ENCODE data around the gene NCKAP5.

NCKAP5 gene

GRCh38 chr2:132662732-132663131, 905.5 kb downstream of the NCKAP5 start:
- Histone ChIP-seq H3K36me3 (ENCODE audit: control insufficient read depth, insufficient read depth, low read length) (no peaks in the 10 kb centered on the region), H3K27me3 (replicated peaks; ENCODE audit: control insufficient read depth, insufficient read depth, low read length) (no peaks in the 10 kb centered on the region; the same call in none of the 2 replicates), H3K4me3 (replicated peaks; ENCODE audit: low read depth, low read length) (no peak overlapping the region)
- DNase-seq (ENCODE audit: extremely low read depth, insufficient read length): no peak
- no peak for TF ChIP-seq CTCF (IDR thresholded peaks at IDR 0.05; ENCODE audit: insufficient read depth, low read length, poor library complexity, severe bottlenecking)

GRCh38 chr2:132659331-132659730, 908.9 kb downstream of the NCKAP5 start:
- no peak for DNase-seq (ENCODE audit: extremely low read depth, insufficient read length)
- no peaks in the 10 kb centered on the region; the same call in 1 of the 2 replicates for H3K27me3 ChIP-seq (replicated peaks; ENCODE audit: control insufficient read depth, insufficient read depth, low read length)
- TF ChIP-seq CTCF (IDR thresholded peaks at IDR 0.05; ENCODE audit: insufficient read depth, low read length, poor library complexity, severe bottlenecking): no peak
- no peak overlapping the region for H3K4me3 ChIP-seq (replicated peaks; ENCODE audit: low read depth, low read length)
- H3K36me3 ChIP-seq (ENCODE audit: control insufficient read depth, insufficient read depth, low read length): no peaks in the 10 kb centered on the region

GRCh38 chr2:132656266-132656975, 911.8 kb downstream of the NCKAP5 start:
- no peak for DNase-seq (ENCODE audit: extremely low read depth, insufficient read length)
- no peak overlapping the region for H3K4me3 ChIP-seq (replicated peaks; ENCODE audit: low read depth, low read length)
- TF ChIP-seq CTCF (IDR thresholded peaks at IDR 0.05; ENCODE audit: insufficient read depth, low read length, poor library complexity, severe bottlenecking): no peak
- no peaks in the 10 kb centered on the region; the same call in 1 of the 2 replicates for H3K27me3 ChIP-seq (replicated peaks; ENCODE audit: control insufficient read depth, insufficient read depth, low read length)
- no peaks in the 10 kb centered on the region for H3K36me3 ChIP-seq (ENCODE audit: control insufficient read depth, insufficient read depth, low read length)

GRCh38 chr2:132654968-132655367, 913.3 kb downstream of the NCKAP5 start:
- Histone ChIP-seq H3K27me3 (replicated peaks; ENCODE audit: control insufficient read depth, insufficient read depth, low read length) (no peaks in the 10 kb centered on the region), H3K4me3 (replicated peaks; ENCODE audit: low read depth, low read length) (no peak overlapping the region), H3K36me3 (ENCODE audit: control insufficient read depth, insufficient read depth, low read length) (no peaks in the 10 kb centered on the region)
- TF ChIP-seq CTCF (IDR thresholded peaks at IDR 0.05; ENCODE audit: insufficient read depth, low read length, poor library complexity, severe bottlenecking): no peak
- DNase-seq (ENCODE audit: extremely low read depth, insufficient read length): no peak

- DNase-seq (ENCODE audit: extremely low read depth, insufficient read length): no peak
- no peak overlapping the region for H3K4me3 ChIP-seq (replicated peaks; ENCODE audit: low read depth, low read length)
- no peaks in the 10 kb centered on the region for H3K27me3 ChIP-seq (replicated peaks; ENCODE audit: control insufficient read depth, insufficient read depth, low read length)
- TF ChIP-seq CTCF (IDR thresholded peaks at IDR 0.05; ENCODE audit: insufficient read depth, low read length, poor library complexity, severe bottlenecking): no peak
- no peaks in the 10 kb centered on the region for H3K36me3 ChIP-seq (ENCODE audit: control insufficient read depth, insufficient read depth, low read length)
These were observed 913.9 kb downstream of the NCKAP5 start for GRCh38 chr2:132654335-132654734.

Measured in GM06990 (cell line).